SK-N-SH (cell line): Measurements from ENCODE around the gene SH3D19. TPM values are rescaled to one million over a fixed set of nuclear protein-coding genes. Genes with fewer than 3 reads are reported as not detected.

ENCODE experiments used
- CTCF ChIA-PET: fragments of 300-600, 350-600 bp; formaldehyde crosslinking; extraction: SDS; loops from one replicate; lab custom pipeline; 2021; lab: Yijun Ruan, JAX
- POLR2A ChIA-PET: fragments of 350-600 bp; sonication (Branson Sonifier 250); formaldehyde crosslinking; extraction: SDS; loops from one replicate; lab custom pipeline; 2020; ENCODE audit warnings: antibody characterized with exemption, inconsistent platforms; lab: Yijun Ruan, JAX
- DNase-seq: peaks from one replicate; pipeline ENCODE4 v3.0.0; 2012
- H2AFZ ChIP-seq: fragments of 200-600 bp; sonication (generic); 2 replicates; pipeline ENCODE4 v1.8.1; 2016; ENCODE audit warnings: antibody characterized with exemption, mild to moderate bottlenecking, low read depth
- H3F3A ChIP-seq: fragments of 200-600 bp; sonication (generic); replicated peaks from 2 replicates; pipeline ENCODE3; 2016; ENCODE audit warnings: antibody characterized with exemption, mild to moderate bottlenecking; ENCODE audit not compliant: insufficient read depth
- H3K27ac ChIP-seq, 2 experiments: fragments of 200-500 bp in 1 of 2; fragments of 200-600 bp in 1 of 2; sonication (Bioruptor generic) in 1 of 2; sonication (generic), shearing (Covaris generic) in 1 of 2; 2 replicates each; pipeline versions ENCODE4 v1.5.1 to v1.6.1; 2014 to 2016; ENCODE audit warnings: low read depth in 2 of 2, inconsistent platforms in 1 of 2, low read length in 1 of 2, mild to moderate bottlenecking in 1 of 2, mixed read lengths in 1 of 2
- H3K27me3 ChIP-seq: fragments of 200-600 bp; sonication (generic), shearing (Covaris generic); 2 replicates; pipeline ENCODE4 v1.6.1; 2016; ENCODE audit warnings: mixed run types; ENCODE audit not compliant: insufficient read depth
- H3K36me3 ChIP-seq, 2 experiments: fragments of 200-500 bp in 1 of 2; fragments of 200-600 bp in 1 of 2; sonication (Bioruptor generic) in 1 of 2; sonication (generic) in 1 of 2; replicated peaks in 1 of 2; 2 replicates each; pipeline versions ENCODE3 to v1.5.1; 2014 to 2016; ENCODE audit warnings: low read length in 1 of 2, mild to moderate bottlenecking in 1 of 2; ENCODE audit not compliant: insufficient read depth in 2 of 2, control insufficient read depth in 1 of 2
- H3K4me1 ChIP-seq, 2 experiments: fragments of 200-500 bp in 1 of 2; fragments of 200-600 bp in 1 of 2; sonication (Bioruptor generic) in 1 of 2; sonication (generic), shearing (Covaris generic) in 1 of 2; 2 replicates each; pipeline versions ENCODE4 v1.5.1 to v1.6.1; 2014 to 2016; ENCODE audit warnings: low read depth in 1 of 2, low read length in 1 of 2, mixed run types in 1 of 2; ENCODE audit not compliant: insufficient read depth in 2 of 2, control insufficient read depth in 1 of 2
- H3K4me2 ChIP-seq: fragments of 200-600 bp; sonication (generic), shearing (Covaris generic); 2 replicates; pipeline ENCODE4 v1.6.1; 2017; ENCODE audit warnings: mixed run types
- H3K4me3 ChIP-seq, 2 experiments: fragments of 200-500 bp in 1 of 2; fragments of 200-600 bp in 1 of 2; sonication (Bioruptor generic) in 1 of 2; sonication (generic), shearing (Covaris generic) in 1 of 2; 2 replicates each; pipeline versions ENCODE4 v1.5.1 to v1.8.1; 2014 to 2016; ENCODE audit warnings: low read depth in 2 of 2, inconsistent platforms in 1 of 2, low read length in 1 of 2, mild to moderate bottlenecking in 1 of 2, mixed read lengths in 1 of 2, moderate library complexity in 1 of 2
- H3K79me2 ChIP-seq: fragments of 200-600 bp; sonication (generic); 2 replicates; pipeline ENCODE4 v1.8.1; 2017; ENCODE audit warnings: mild to moderate bottlenecking; ENCODE audit not compliant: insufficient read depth
- H3K9ac ChIP-seq: fragments of 200-600 bp; sonication (generic); 2 replicates; pipeline ENCODE4 v1.6.1; 2017; ENCODE audit warnings: mixed run types
- H3K9me2 ChIP-seq: fragments of 200-600 bp; sonication (generic); 2 replicates; pipeline ENCODE4 v1.6.1; 2017; ENCODE audit warnings: mixed run types
- H3K9me3 ChIP-seq: fragments of 200-600 bp; sonication (generic); 2 replicates; pipeline ENCODE4 v1.6.1; 2017; ENCODE audit warnings: mixed run types, mild to moderate bottlenecking, moderate library complexity
- H4K20me1 ChIP-seq: fragments of 200-600 bp; sonication (generic); 2 replicates; pipeline ENCODE4 v1.6.1; 2017; ENCODE audit warnings: mild to moderate bottlenecking, mixed run types; ENCODE audit not compliant: insufficient read depth
- CHD2 ChIP-seq: fragments of 150-350 bp; IDR thresholded peaks from 2 replicates; pipeline ENCODE4 v1.6.1; 2018; ENCODE audit warnings: low read length; ENCODE audit not compliant: partially characterized antibody
- EP300 ChIP-seq, 2 experiments: IDR thresholded peaks; 2 replicates each; pipeline versions ENCODE4 v1.4.0 to v1.6.1; 2012; ENCODE audit warnings: borderline replicate concordance in 1 of 2, low read depth in 1 of 2, low read length in 1 of 2
- FOXM1 ChIP-seq: IDR thresholded peaks from 2 replicates; pipeline ENCODE4 v1.4.0; 2012; ENCODE audit warnings: low read depth, mild to moderate bottlenecking
- GABPA ChIP-seq: IDR thresholded peaks from 2 replicates; pipeline ENCODE4 v1.4.0; 2012; ENCODE audit warnings: low read depth, mild to moderate bottlenecking
- GATA2 ChIP-seq: sonication (generic); formaldehyde crosslinking; IDR thresholded peaks from 2 replicates; pipeline ENCODE4 v1.5.0; 2020; ENCODE audit warnings: mild to moderate bottlenecking, missing genetic modification reagents
- JUND ChIP-seq: IDR thresholded peaks from 2 replicates; pipeline ENCODE4 v1.4.0; 2012
- MAX ChIP-seq: IDR thresholded peaks from 2 replicates; pipeline ENCODE4 v1.4.0; 2012; ENCODE audit warnings: low read depth
- MEF2A ChIP-seq: IDR thresholded peaks from 2 replicates; pipeline ENCODE4 v1.4.0; 2012; ENCODE audit warnings: low read depth, borderline replicate concordance
- NFIC ChIP-seq: IDR thresholded peaks from 2 replicates; pipeline ENCODE4 v1.4.0; 2012; ENCODE audit warnings: borderline replicate concordance
- NRF1 ChIP-seq: IDR thresholded peaks from 2 replicates; pipeline ENCODE4 v1.6.1; 2012; ENCODE audit warnings: low read depth, mild to moderate bottlenecking, low read length
- RAD21 ChIP-seq: IDR thresholded peaks from 2 replicates; pipeline ENCODE4 v1.6.1; 2012; ENCODE audit warnings: mild to moderate bottlenecking, low read length
- RFX5 ChIP-seq: IDR thresholded peaks from 2 replicates; pipeline ENCODE4 v1.6.1; 2012; ENCODE audit warnings: mild to moderate bottlenecking, improper control_type of control experiment, low read length
- RXRA ChIP-seq: IDR thresholded peaks from 2 replicates; pipeline ENCODE4 v1.4.0; 2012; ENCODE audit warnings: low read depth, mild to moderate bottlenecking, borderline replicate concordance
- TAF1 ChIP-seq: IDR thresholded peaks from 2 replicates; pipeline ENCODE4 v1.6.1; 2012; ENCODE audit warnings: low read depth, mild to moderate bottlenecking, low read length, moderate library complexity, borderline replicate concordance
- TCF12 ChIP-seq: IDR thresholded peaks from 2 replicates; pipeline ENCODE4 v1.4.0; 2012
- YY1 ChIP-seq: IDR thresholded peaks from 2 replicates; pipeline ENCODE4 v1.4.0; 2012; ENCODE audit warnings: low read depth, mild to moderate bottlenecking
- WGBS: methylation state at CpG from one replicate; pipeline ENCODE4 v1.1.6; 2017; ENCODE audit warnings: low lambda C conversion rate; 5-methylcytosine and 5-hydroxymethylcytosine counted together
- polyA plus RNA-seq, 3 experiments: library from polyadenylated mRNA; depleted of rRNA; stranded (reverse); fragments of >200 nt; gene quantifications; 2 replicates each; pipeline ENCODE4 v1.2.3, GENCODE V29; 2012
- TF ChIP-seq, protein P1 (sequence below): IDR thresholded peaks from 2 replicates; pipeline ENCODE4 v1.6.1; 2012; ENCODE audit warnings: mild to moderate bottlenecking, low read depth, low read length, moderate library complexity

The SH3D19 gene
- polyA plus RNA-seq, 1 of the 3 experiments (the other 2 are of a cell fraction), result 7.1 TPM

DNA sequence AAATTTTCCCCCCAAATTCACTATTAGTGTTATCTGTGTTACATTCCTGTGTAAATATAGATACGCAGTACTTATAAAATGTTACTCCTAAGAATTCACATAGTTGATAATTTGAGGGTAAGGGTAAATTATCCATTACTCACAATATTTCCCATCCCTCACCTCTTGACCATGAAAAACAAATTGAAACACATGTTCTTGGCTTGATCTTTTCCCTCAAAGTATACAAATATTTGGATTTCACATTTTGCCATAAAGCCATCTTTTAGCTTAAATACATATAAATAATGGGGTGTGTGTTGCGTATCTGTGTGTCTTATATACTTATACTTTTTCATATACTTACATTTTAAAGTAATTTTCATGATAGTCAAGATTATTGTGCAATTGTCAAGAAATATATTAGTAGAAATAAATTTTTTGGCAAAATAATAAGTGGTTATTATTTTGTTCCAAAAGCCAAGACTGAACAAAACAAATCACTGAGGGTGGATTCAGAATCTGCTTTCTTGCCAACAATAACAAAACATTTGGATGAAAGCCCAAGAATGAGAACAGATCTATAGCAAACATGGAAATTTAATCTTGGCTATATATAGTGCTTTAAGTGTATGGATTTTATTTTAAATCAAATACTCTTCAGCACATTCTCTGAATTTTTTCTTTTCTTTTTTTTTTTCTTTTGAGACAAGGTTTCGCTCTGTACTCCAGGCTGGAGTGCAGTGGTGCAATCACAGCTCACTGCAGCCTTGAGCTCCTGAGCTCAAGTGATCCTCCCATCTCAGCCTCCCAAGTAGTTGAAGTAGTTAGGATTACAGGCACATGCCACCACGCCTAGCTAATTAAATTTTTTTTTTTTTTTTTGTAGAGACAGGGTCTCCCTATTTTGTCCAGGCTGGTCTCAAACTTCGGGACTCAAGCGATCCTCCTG, 97.0 kb downstream of the SH3D19 start:
- Histone ChIP-seq H3K9me2 (no peaks in the 10 kb centered on the region), H4K20me1 (no peaks in the 10 kb centered on the region), H3K27ac (peak overlapping the region; percentile 39 to 90; a peak in 3 of 4 replicates), H3K27me3 (no peaks in the 10 kb centered on the region), H3K9ac (no peak overlapping the region), H3K79me2 (peaks cover 35% of the 10 kb centered on the region), H3K4me1 (peaks cover 2 to 26% of the 10 kb centered on the region in 2 experiments; a peak in 3 of 4 replicates), H3K9me3 (no peaks in the 10 kb centered on the region), H2AFZ (no peak overlapping the region), H3K4me3 (no peak overlapping the region; a peak in 1 of 4 replicates), H3F3A (peaks cover 35% of the 10 kb centered on the region), H3K36me3 (peaks cover 0 to 13% of the 10 kb centered on the region in 2 experiments), H3K4me2 (peak overlapping the region; percentile 49)
- ChIA-PET CTCF (interaction anchor here (1.2 kb wide), 1 partner anchor 10 kb away, joined by 3 read pairs; no protein-coding TSS in a partner anchor), POLR2A (no interaction called here)
- no peak for DNase-seq
- no peak for TF ChIP-seq RFX5
- no peak for TF ChIP-seq EP300 (IDR thresholded peaks at IDR 0.05; ENCODE audit: borderline replicate concordance in 1 of 2, low read depth in 1 of 2, low read length in 1 of 2)
- TF ChIP-seq NFIC, result peak; percentile 69
- TF ChIP-seq, protein P1, sequence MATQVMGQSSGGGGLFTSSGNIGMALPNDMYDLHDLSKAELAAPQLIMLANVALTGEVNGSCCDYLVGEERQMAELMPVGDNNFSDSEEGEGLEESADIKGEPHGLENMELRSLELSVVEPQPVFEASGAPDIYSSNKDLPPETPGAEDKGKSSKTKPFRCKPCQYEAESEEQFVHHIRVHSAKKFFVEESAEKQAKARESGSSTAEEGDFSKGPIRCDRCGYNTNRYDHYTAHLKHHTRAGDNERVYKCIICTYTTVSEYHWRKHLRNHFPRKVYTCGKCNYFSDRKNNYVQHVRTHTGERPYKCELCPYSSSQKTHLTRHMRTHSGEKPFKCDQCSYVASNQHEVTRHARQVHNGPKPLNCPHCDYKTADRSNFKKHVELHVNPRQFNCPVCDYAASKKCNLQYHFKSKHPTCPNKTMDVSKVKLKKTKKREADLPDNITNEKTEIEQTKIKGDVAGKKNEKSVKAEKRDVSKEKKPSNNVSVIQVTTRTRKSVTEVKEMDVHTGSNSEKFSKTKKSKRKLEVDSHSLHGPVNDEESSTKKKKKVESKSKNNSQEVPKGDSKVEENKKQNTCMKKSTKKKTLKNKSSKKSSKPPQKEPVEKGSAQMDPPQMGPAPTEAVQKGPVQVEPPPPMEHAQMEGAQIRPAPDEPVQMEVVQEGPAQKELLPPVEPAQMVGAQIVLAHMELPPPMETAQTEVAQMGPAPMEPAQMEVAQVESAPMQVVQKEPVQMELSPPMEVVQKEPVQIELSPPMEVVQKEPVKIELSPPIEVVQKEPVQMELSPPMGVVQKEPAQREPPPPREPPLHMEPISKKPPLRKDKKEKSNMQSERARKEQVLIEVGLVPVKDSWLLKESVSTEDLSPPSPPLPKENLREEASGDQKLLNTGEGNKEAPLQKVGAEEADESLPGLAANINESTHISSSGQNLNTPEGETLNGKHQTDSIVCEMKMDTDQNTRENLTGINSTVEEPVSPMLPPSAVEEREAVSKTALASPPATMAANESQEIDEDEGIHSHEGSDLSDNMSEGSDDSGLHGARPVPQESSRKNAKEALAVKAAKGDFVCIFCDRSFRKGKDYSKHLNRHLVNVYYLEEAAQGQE, result no peak
- WGBS, result 86% methylated on average over 6 of the region's 6 CpGs

DNA sequence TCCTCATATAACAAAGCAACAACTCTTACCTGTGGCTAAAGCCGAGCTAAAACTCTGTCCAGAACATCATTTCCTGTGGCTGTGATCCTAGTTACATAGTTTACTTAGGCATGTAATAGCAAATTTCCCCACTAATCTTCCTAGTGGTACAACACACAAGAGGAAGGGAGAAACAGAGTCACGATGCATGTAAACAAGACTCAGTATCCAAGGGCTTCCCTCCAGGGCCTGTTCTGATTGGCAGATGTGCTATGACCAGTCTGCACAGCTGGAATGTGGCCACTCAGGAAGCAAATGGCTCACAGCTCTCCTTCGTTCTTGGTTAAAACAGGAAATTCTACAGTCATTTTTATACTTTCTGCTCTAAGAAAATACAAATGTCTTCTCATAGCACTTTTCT, 97.7 kb downstream of the SH3D19 start:
- peaks cover 2 to 26% of the 10 kb centered on the region in 2 experiments; a peak in 3 of 4 replicates for H3K4me1 ChIP-seq
- H3K9me2 ChIP-seq, result no peaks in the 10 kb centered on the region
- H3K27ac ChIP-seq, result peak overlapping the region in 1 of 2 experiments; percentile 90; a peak in 3 of 4 replicates
- no peaks in the 10 kb centered on the region for H3K9me3 ChIP-seq
- no peak for DNase-seq
- H2AFZ ChIP-seq, result 0 out of 2 replicates have a peak overlapping the region, but pooled peaks have one; percentile 1
- H3K4me3 ChIP-seq, result no peak overlapping the region; a peak in 1 of 4 replicates
- 44% methylated on average over 3 of the region's 3 CpGs for WGBS
- H3K4me2 ChIP-seq, result peak overlapping the region; percentile 49
- H3F3A ChIP-seq, result peaks cover 35% of the 10 kb centered on the region
- H3K27me3 ChIP-seq, result no peaks in the 10 kb centered on the region
- no peak overlapping the region for H3K9ac ChIP-seq
- POLR2A ChIA-PET, result no interaction called here
- H3K36me3 ChIP-seq, result peaks cover 0 to 18% of the 10 kb centered on the region in 2 experiments
- H3K79me2 ChIP-seq, result peaks cover 35% of the 10 kb centered on the region
- no peaks in the 10 kb centered on the region for H4K20me1 ChIP-seq
- CTCF ChIA-PET, result interaction anchor here (1.2 kb wide), 1 partner anchor 11 kb away, joined by 3 read pairs; no protein-coding TSS in a partner anchor
- TF ChIP-seq CHD2 (no peak), TCF12 (no peak), MAX (no peak), RAD21 (no peak), FOXM1 (no peak), NRF1 (no peak), TAF1 (no peak), RXRA (no peak), RFX5 (no peak), EP300 (IDR thresholded peaks at IDR 0.05; ENCODE audit: borderline replicate concordance in 1 of 2, low read depth in 1 of 2, low read length in 1 of 2) (no peak), YY1 (no peak), GABPA (no peak), JUND (no peak), GATA2 (CRISPR knock-in tag) (no peak), NFIC (no peak), MEF2A (no peak)
- TF ChIP-seq, protein P1, result no peak
